Suprapubic skin (tissue), 3 donors: ENCODE measurements around the gene NPAS3.

Experiments used
- CTCF ChIP-seq, 2 donors: fragments of 200-600 bp in 1 of 2; fragments of 450-650 bp in 1 of 2; sonication (generic) in 1 of 2; IDR thresholded peaks; one replicate each; pipeline ENCODE4 v1.5.1; 2016 to 2019; ENCODE audit warnings: antibody characterized with exemption in 2 of 2, mild to moderate bottlenecking in 1 of 2, moderate library complexity in 1 of 2
- POLR2A ChIP-seq, 2 donors: fragments of 450-650 bp; IDR thresholded peaks; one replicate each; pipeline ENCODE4 v1.6.1; 2017; ENCODE audit warnings: antibody characterized with exemption in 2 of 2, mild to moderate bottlenecking in 2 of 2, moderate library complexity in 2 of 2

GRCh38 chr14:33350366-33350990, 411.8 kb downstream of the NPAS3 start:
- TF ChIP-seq POLR2A (IDR thresholded peaks at IDR 0.05) (no peak), CTCF (IDR thresholded peaks at IDR 0.05) (no peak)
